ENCODE measurements around the gene CSK.
"Not testable (repeated sequence)": the region's sequence is repeated elsewhere in the genome, so short reads cannot be mapped to it uniquely, and the experiment has no call there.

CSK gene

DNA sequence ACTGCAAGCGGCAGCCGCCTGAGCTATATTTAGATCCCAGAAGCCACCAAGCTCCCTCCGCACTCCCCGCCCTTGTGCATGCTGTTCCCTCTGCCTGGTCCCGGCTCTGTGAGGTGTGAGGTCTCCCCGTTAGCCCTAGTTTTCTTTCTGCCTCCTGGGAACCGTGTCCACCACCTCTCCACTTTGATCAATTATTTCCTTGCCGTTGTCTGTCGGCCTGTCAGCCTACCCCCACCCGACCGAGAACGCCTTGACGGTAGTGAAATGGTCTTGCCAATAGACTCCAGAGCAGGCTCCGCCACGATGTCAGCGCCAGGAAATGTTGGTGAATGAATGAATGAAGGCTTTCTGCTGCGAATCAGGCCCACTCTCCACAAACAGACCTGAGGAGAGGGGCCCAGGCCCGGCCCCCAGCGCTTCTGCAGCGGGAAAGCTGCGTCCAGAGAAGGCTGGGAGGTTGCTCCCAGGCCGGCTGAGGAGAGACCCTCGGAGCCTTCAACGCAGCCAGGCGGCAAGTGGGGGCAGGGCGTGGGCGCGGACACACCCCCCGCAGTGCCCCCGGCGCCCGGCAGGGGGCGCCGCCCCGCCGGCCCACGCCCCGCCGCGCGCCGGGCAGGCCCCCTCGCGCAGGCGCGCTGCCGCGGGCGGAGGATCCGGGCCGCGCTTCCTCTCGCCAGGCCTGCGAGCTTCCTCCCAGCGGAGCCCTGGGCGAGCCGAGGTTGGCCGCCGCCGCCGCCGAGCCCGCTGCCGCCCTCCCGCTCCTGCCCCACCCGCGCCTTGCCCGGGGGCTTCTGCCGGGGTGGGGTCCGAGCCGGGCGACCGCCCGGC lies at the start of gene CSK:
Gene CSK (plus strand): TSS at position 650 of the 828 bp plus-strand sequence. CDS start 16,218 bp downstream, outside the sequence.
- TF ChIP-seq, protein P1, sequence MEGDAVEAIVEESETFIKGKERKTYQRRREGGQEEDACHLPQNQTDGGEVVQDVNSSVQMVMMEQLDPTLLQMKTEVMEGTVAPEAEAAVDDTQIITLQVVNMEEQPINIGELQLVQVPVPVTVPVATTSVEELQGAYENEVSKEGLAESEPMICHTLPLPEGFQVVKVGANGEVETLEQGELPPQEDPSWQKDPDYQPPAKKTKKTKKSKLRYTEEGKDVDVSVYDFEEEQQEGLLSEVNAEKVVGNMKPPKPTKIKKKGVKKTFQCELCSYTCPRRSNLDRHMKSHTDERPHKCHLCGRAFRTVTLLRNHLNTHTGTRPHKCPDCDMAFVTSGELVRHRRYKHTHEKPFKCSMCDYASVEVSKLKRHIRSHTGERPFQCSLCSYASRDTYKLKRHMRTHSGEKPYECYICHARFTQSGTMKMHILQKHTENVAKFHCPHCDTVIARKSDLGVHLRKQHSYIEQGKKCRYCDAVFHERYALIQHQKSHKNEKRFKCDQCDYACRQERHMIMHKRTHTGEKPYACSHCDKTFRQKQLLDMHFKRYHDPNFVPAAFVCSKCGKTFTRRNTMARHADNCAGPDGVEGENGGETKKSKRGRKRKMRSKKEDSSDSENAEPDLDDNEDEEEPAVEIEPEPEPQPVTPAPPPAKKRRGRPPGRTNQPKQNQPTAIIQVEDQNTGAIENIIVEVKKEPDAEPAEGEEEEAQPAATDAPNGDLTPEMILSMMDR (IDR thresholded peaks at IDR 0.05; ENCODE audit: low read depth, low read length, missing control alignments), result peak; percentile 44
- H3K4me3 ChIP-seq (ENCODE audit: low read depth, low read length), result peak within 1 kb of the TSS; percentile 82
- no peak for DNase-seq (ENCODE audit: low read depth)
- in situ Hi-C loops (cut with HindIII; ENCODE audit: low sequenced_read_pairs), result no loop called here

- no peak for DNase-seq (ENCODE audit: low read depth)
- TF ChIP-seq, protein P1 (IDR thresholded peaks at IDR 0.05; ENCODE audit: low read depth, low read length, missing control alignments), result no peak
- in situ Hi-C loops (cut with HindIII; ENCODE audit: low sequenced_read_pairs), result no loop called here
- no peak overlapping the region for H3K4me3 ChIP-seq (ENCODE audit: low read depth, low read length)
Measured at GRCh38 chr15:74732846-74733245, 49.0 kb upstream of the CSK start.

- in situ Hi-C loops (cut with HindIII; ENCODE audit: low sequenced_read_pairs), result no loop called here
- DNase-seq (ENCODE audit: low read depth), result no peak
- TF ChIP-seq, protein P1 (IDR thresholded peaks at IDR 0.05; ENCODE audit: low read depth, low read length, missing control alignments), result no peak
- no peak overlapping the region for H3K4me3 ChIP-seq (ENCODE audit: low read depth, low read length)
Measured at GRCh38 chr15:74733269-74733668, 48.6 kb upstream of the CSK start.

- no peak overlapping the region for H3K4me3 ChIP-seq (ENCODE audit: low read depth, low read length)
- TF ChIP-seq, protein P1 (IDR thresholded peaks at IDR 0.05; ENCODE audit: low read depth, low read length, missing control alignments), result no peak
- in situ Hi-C loops (cut with HindIII; ENCODE audit: low sequenced_read_pairs), result loop anchor here (5.0 kb wide), 1 partner anchor 37 kb away; no protein-coding TSS in a partner anchor
- DNase-seq (ENCODE audit: low read depth), result no peak
Measured at GRCh38 chr15:74735305-74735704, 46.6 kb upstream of the CSK start.

DNA sequence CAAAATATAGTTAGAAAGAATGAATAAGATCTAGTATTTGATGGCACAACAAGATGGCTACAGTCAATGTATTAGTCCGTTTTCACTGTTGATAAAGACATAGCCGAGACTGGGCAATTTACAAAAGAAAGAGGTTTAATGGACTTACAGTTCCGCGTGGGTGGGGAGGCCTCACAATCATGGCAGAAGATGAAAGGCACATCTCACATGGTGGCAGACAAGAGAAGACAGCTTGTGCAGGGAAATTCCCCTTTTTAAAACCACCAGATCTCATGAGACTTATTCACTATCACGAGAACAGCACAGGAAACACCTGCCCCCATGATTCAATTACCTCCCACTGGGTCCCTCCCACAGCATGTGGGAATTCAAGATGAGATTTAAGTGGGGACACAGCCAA lies 43.6 kb upstream of the CSK start:
- DNase-seq (ENCODE audit: low read depth); H3K4me3 ChIP-seq (ENCODE audit: low read depth, low read length): not testable (repeated sequence)
- in situ Hi-C loops (cut with HindIII; ENCODE audit: low sequenced_read_pairs), result loop anchor here (5.0 kb wide), 1 partner anchor 34 kb away; no protein-coding TSS in a partner anchor

DNA sequence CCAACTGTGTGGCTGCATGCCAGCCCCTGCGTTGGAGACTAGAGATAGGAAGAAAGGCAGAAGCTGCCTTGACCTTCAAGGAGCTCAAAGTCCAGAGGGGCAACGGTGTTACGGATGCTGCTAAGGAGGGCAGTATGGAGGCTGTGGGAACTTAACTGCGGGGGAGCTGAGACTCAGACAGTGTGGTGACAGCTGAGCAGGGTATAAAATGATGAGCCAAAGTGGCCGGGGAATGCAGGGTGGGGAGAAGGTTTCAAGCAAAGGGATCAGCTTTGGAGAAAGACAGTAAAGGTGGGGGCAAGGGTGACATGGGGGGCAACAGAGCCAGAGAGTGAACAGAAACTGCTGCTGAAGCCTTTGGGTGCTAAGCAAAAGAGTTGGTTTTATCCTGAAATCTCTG lies 39.5 kb upstream of the CSK start:
- no peak for DNase-seq (ENCODE audit: low read depth)
- H3K4me3 ChIP-seq (ENCODE audit: low read depth, low read length), result no peak overlapping the region
- in situ Hi-C loops (cut with HindIII; ENCODE audit: low sequenced_read_pairs), result no loop called here
- TF ChIP-seq, protein P1 (IDR thresholded peaks at IDR 0.05; ENCODE audit: low read depth, low read length, missing control alignments), result no peak

DNA sequence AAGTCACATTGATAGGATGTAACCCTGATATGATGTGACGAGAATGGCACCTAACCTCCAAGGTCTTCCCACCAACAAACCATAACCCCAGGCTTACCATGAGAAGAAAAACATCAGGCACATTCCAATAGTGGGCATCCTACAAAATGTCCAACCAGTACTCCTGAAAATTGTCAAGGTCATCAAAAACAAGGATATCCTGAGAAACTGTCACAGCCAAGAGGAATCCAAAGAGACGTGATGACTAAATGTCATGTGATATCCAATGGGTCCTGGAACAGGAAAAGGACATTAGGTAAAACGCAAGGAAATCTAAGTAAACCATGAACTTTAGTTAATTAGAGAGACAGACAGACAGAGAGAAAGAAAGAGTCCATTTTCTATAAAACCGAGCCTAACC lies 35.5 kb upstream of the CSK start:
- in situ Hi-C loops (cut with HindIII; ENCODE audit: low sequenced_read_pairs), result no loop called here
- TF ChIP-seq, protein P1 (IDR thresholded peaks at IDR 0.05; ENCODE audit: low read depth, low read length, missing control alignments), result no peak
- no peak for DNase-seq (ENCODE audit: low read depth)

More for the DNA sequence above, 35.5 kb upstream of the CSK start:
- no peak overlapping the region for H3K4me3 ChIP-seq (ENCODE audit: low read depth, low read length)

Measured in astrocyte of the cerebellum (primary cell).